CD14-positive monocyte (primary cell): ENCODE measurements around the gene SYTL3. TPM values are rescaled to one million over a fixed set of nuclear protein-coding genes. Genes with fewer than 3 reads are reported as not detected.
A peak's percentile ranks its signal among the peaks of the same experiment; 100 is the strongest.

Source experiments
- DNase-seq, 3 donors: peaks; one replicate each; pipeline ENCODE4 v3.0.0-alpha.2; 2011 to 2022
- H2AFZ ChIP-seq: 2 replicates; pipeline ENCODE4 v1.6.0; 2012; ENCODE audit warnings: mild to moderate bottlenecking, low read depth, low read length, inconsistent platforms; ENCODE audit not compliant: insufficient read depth, poor library complexity, severe bottlenecking
- H3K27ac ChIP-seq, 2 donors: 1 replicate in 1 of 2; 2 replicates in 1 of 2; pipeline ENCODE4 v1.5.1; 2012 to 2013; ENCODE audit warnings: low read length in 2 of 2, control low read depth in 1 of 2, inconsistent platforms in 1 of 2, low read depth in 1 of 2, mild to moderate bottlenecking in 1 of 2
- H3K27me3 ChIP-seq, 2 donors: one replicate each; pipeline versions ENCODE4 v1.6.0 to v1.6.1; 2011 to 2013; ENCODE audit warnings: low read length in 2 of 2; ENCODE audit not compliant: control insufficient read depth in 2 of 2, insufficient read depth in 2 of 2
- H3K36me3 ChIP-seq, 2 donors: replicated peaks in 1 of 2; 1 replicate in 1 of 2; 2 replicates in 1 of 2; pipeline versions ENCODE4 v1.5.1 to v1.6.1; 2012 to 2013; ENCODE audit warnings: low read length in 2 of 2, control low read depth in 1 of 2, inconsistent platforms in 1 of 2, mild to moderate bottlenecking in 1 of 2; ENCODE audit not compliant: insufficient read depth in 2 of 2, control insufficient read depth in 1 of 2
- H3K4me1 ChIP-seq, 2 donors: 1 replicate in 1 of 2; 2 replicates in 1 of 2; pipeline versions ENCODE4 v1.5.1 to v1.6.1; 2012 to 2013; ENCODE audit warnings: low read length in 2 of 2, control low read depth in 1 of 2, inconsistent platforms in 1 of 2, mild to moderate bottlenecking in 1 of 2, moderate library complexity in 1 of 2; ENCODE audit not compliant: insufficient read depth in 2 of 2, control insufficient read depth in 1 of 2
- H3K4me2 ChIP-seq: replicated peaks from 2 replicates; pipeline ENCODE3; 2012; ENCODE audit warnings: low read length, moderate library complexity, mild to moderate bottlenecking; ENCODE audit not compliant: poor library complexity, severe bottlenecking; ENCODE audit errors: extremely low read depth
- H3K4me3 ChIP-seq, 3 experiments: fragments of 200-600 bp in 1 of 3; sonication (generic) in 1 of 3; replicated peaks in 1 of 3; 1 replicate in 2 of 3; 2 replicates in 1 of 3; pipeline ENCODE4 v1.5.1; 2011 to 2013; ENCODE audit warnings: low read length in 3 of 3, mild to moderate bottlenecking in 3 of 3, control low read depth in 2 of 3, low read depth in 2 of 3, inconsistent platforms in 1 of 3, moderate library complexity in 1 of 3
- H3K79me2 ChIP-seq: 2 replicates; pipeline ENCODE4 v1.6.0; 2012; ENCODE audit warnings: mild to moderate bottlenecking, control low read depth, inconsistent platforms, low read length, moderate library complexity; ENCODE audit not compliant: insufficient read depth
- H3K9ac ChIP-seq: 2 replicates; pipeline ENCODE4 v1.6.0; 2017; ENCODE audit warnings: low read length, mild to moderate bottlenecking; ENCODE audit not compliant: insufficient read depth, poor library complexity, severe bottlenecking
- H3K9me3 ChIP-seq, 2 donors: replicated peaks in 1 of 2; 1 replicate in 1 of 2; 2 replicates in 1 of 2; pipeline versions ENCODE4 v1.5.1 to v1.6.1; 2012 to 2013; ENCODE audit warnings: low read length in 2 of 2, control low read depth in 1 of 2; ENCODE audit not compliant: control insufficient read depth in 1 of 2, insufficient read depth in 1 of 2
- H4K20me1 ChIP-seq: 2 replicates; pipeline ENCODE4 v1.6.0; 2012; ENCODE audit warnings: mild to moderate bottlenecking, low read length, control low read depth, moderate library complexity; ENCODE audit not compliant: insufficient read depth
- H3K27ac Mint-ChIP-seq, 7 donors: one replicate each; pipeline ENCODE4 v1.8.0; 2020; ENCODE audit warnings: mild to moderate bottlenecking in 7 of 7, mixed read lengths in 7 of 7, moderate library complexity in 6 of 7, inconsistent platforms in 2 of 7
- H3K27me3 Mint-ChIP-seq, 3 donors: one replicate each; pipeline ENCODE4 v1.8.0; 2021 to 2022; ENCODE audit warnings: low read depth in 3 of 3, mild to moderate bottlenecking in 3 of 3, mixed read lengths in 3 of 3, moderate library complexity in 3 of 3, inconsistent platforms in 1 of 3
- H3K36me3 Mint-ChIP-seq, 2 donors: one replicate each; pipeline ENCODE4 v1.8.0; 2020; ENCODE audit warnings: mixed read lengths in 2 of 2, inconsistent platforms in 1 of 2, mild to moderate bottlenecking in 1 of 2
- H3K4me1 Mint-ChIP-seq: one replicate; pipeline ENCODE4 v1.8.0; 2020; ENCODE audit warnings: mild to moderate bottlenecking, mixed read lengths
- H3K4me3 Mint-ChIP-seq, 2 donors: one replicate each; pipeline ENCODE4 v1.8.0; 2020; ENCODE audit warnings: mild to moderate bottlenecking in 2 of 2, mixed read lengths in 2 of 2, moderate library complexity in 1 of 2
- H3K9me3 Mint-ChIP-seq, 7 donors: one replicate each; pipeline ENCODE4 v1.8.0; 2020 to 2022; ENCODE audit warnings: mixed read lengths in 7 of 7, mild to moderate bottlenecking in 6 of 7, moderate library complexity in 6 of 7, inconsistent platforms in 2 of 7
- WGBS: methylation state at CpG from one replicate; pipeline ENCODE4 v1.1.5; 2013; ENCODE audit warnings: missing lambda C conversion rate; ENCODE audit not compliant: insufficient coverage; 5-methylcytosine and 5-hydroxymethylcytosine counted together
- intact Hi-C, 2 donors: fragments of 100-400 bp; cut with micrococcal nuclease; formaldehyde crosslinking; loops; one replicate each; pipeline versions ENCODE4 v1.15.0 to v1.15.1; 2023
- polyA plus RNA-seq, 3 donors: library from polyadenylated mRNA; depleted of rRNA in 1 of 3; unstranded in 2 of 3; stranded (reverse) in 1 of 3; fragments of 300-500 nt in 2 of 3; fragments of >200 nt in 1 of 3; fragmentation: Illumina TruSeq in 2 of 3; gene quantifications; 1 replicate in 2 of 3; 2 replicates in 1 of 3; pipeline ENCODE4 v1.2.3, GENCODE V29; 2012 to 2021
- TF ChIP-seq, protein P1 (sequence below): fragments of 200-600 bp; IDR thresholded peaks from one replicate; pipeline ENCODE4 v1.8.0; 2022; ENCODE audit warnings: antibody characterized with exemption, mild to moderate bottlenecking

Gene SYTL3
- polyA plus RNA-seq, 3 donors = 14.6 to 18.7 (median 14.8) TPM

DNA sequence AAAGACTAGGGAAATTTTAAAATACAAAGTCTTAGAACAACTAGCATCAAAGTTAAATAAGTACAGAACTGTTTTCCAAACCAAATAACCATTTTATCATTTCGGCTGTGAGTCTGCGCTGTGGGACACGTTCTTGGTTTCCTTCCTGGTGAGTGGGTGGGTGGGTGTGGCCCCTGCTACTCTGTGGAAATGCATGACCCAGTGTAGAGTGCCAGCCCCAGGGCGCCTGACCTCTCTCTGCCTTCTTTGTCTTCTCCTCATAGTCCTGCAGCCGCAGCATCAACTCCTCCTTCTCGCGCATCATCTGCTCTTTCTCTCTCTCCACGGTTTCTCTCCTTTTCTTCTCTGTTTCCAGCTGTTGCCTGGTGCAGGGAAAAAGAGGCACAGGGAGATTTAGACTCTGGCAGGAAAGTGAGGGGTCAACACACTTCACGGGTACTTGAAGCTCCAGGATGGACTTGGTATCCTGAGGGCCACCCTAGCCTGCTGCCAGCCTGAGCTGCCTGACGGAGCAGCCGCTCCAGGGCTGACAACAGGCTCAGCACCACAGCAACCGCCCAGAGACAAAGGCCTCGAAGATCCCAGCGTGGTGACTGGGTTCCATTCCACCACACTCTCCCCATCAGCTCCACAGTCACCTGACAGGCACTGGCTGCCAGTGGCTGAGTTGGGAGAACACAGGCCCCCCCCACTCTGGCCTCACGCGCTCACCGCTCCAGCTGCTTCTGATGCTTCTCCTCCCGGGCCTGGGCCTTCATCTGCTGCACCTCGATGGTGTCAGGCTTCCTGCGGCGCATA lies 120.9 kb downstream of the SYTL3 start:
- TF ChIP-seq, protein P1, sequence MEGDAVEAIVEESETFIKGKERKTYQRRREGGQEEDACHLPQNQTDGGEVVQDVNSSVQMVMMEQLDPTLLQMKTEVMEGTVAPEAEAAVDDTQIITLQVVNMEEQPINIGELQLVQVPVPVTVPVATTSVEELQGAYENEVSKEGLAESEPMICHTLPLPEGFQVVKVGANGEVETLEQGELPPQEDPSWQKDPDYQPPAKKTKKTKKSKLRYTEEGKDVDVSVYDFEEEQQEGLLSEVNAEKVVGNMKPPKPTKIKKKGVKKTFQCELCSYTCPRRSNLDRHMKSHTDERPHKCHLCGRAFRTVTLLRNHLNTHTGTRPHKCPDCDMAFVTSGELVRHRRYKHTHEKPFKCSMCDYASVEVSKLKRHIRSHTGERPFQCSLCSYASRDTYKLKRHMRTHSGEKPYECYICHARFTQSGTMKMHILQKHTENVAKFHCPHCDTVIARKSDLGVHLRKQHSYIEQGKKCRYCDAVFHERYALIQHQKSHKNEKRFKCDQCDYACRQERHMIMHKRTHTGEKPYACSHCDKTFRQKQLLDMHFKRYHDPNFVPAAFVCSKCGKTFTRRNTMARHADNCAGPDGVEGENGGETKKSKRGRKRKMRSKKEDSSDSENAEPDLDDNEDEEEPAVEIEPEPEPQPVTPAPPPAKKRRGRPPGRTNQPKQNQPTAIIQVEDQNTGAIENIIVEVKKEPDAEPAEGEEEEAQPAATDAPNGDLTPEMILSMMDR = no peak
- Histone ChIP-seq H3K79me2 (no peaks in the 10 kb centered on the region), H3K4me1 (no peaks in the 10 kb centered on the region), H2AFZ (no peak overlapping the region), H3K9ac (no peak overlapping the region), H3K4me3 (no peak overlapping the region), H3K27me3 (no peaks in the 10 kb centered on the region), H4K20me1 (peaks cover 52% of the 10 kb centered on the region), H3K27ac (peak overlapping the region in 1 of 2 donors; percentile 0), H3K36me3 (peaks cover 96 to 100% of the 10 kb centered on the region in 2 donors), H3K9me3 (no peaks in the 10 kb centered on the region), H3K4me2 (no peak overlapping the region)
- H3K4me3 Mint-ChIP-seq = no peak overlapping the region
- no peak for DNase-seq
- WGBS = 96% methylated on average over 15 of the region's 21 CpGs
- H3K4me1 Mint-ChIP-seq = peaks cover 3% of the 10 kb centered on the region
- H3K27me3 Mint-ChIP-seq = peaks cover 0 to 2% (median 0%) of the 10 kb centered on the region in 3 donors
- peaks cover 96 to 100% of the 10 kb centered on the region in 2 donors for H3K36me3 Mint-ChIP-seq
- intact Hi-C loops = loop anchor here in 1 of 2 donors (10.0 kb wide), 1 partner anchor 66 kb away; no protein-coding TSS in a partner anchor
- H3K9me3 Mint-ChIP-seq = no peaks in the 10 kb centered on the region
- H3K27ac Mint-ChIP-seq = peak overlapping the region in 3 of 7 donors; percentile 68 to 80 (median 70)

DNA sequence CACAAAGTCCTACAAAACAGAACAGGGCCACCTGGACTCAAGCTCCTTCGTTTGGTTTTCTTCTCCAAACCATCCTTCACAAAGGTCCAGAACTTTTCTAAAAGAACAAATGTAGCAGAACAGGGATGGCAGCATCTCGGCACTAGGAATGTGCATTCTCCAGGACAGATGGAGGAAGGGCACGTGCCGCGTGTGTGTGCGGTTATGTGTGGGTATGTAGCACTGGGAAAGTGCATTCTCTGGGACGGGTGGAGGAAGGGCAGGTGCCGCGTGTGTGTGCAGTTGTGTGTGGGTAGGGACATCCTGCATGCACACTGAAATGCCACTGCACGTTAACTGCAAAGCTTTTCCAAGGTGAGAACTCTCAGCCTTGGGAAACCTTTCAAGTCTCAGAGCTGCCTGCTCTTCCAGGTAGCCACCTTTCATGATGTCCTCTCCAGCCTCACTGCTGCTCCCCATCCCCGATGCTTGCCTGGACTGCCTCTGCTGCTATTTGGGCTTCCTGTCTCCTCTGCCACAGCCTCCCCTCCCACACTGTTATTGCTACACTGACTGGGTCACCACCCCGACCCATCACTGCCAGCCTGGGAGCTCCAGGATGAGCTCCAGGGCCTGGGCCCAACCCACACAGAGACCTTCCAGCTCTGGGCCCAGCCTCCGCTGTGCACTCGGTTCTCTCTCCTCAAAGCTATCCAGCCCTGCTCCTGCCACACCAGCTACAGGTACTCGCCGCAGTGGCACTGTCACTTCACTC lies 121.7 kb downstream of the SYTL3 start:
- TF ChIP-seq, protein P1 = no peak
- Histone ChIP-seq H4K20me1 (peaks cover 58% of the 10 kb centered on the region), H3K9ac (no peak overlapping the region), H3K4me2 (no peak overlapping the region), H3K27me3 (no peaks in the 10 kb centered on the region), H2AFZ (no peak overlapping the region), H3K36me3 (peaks cover 96 to 100% of the 10 kb centered on the region in 2 donors), H3K9me3 (no peaks in the 10 kb centered on the region), H3K27ac (no peak overlapping the region), H3K4me3 (no peak overlapping the region), H3K79me2 (no peaks in the 10 kb centered on the region), H3K4me1 (no peaks in the 10 kb centered on the region)
- intact Hi-C loops = loop anchor here in 1 of 2 donors (10.0 kb wide), 1 partner anchor 67 kb away; no protein-coding TSS in a partner anchor
- DNase-seq = no peak
- H3K27ac Mint-ChIP-seq = peak overlapping the region in 5 of 7 donors; percentile 1 to 80 (median 59)
- WGBS = 96% methylated on average over 12 of the region's 16 CpGs
- H3K4me1 Mint-ChIP-seq = peaks cover 3% of the 10 kb centered on the region
- peaks cover 96 to 99% of the 10 kb centered on the region in 2 donors for H3K36me3 Mint-ChIP-seq
- H3K4me3 Mint-ChIP-seq = no peak overlapping the region
- no peaks in the 10 kb centered on the region for H3K9me3 Mint-ChIP-seq
- peaks cover 0 to 2% (median 0%) of the 10 kb centered on the region in 3 donors for H3K27me3 Mint-ChIP-seq
